ENCODE measurements around the gene GRK6.

DNA sequence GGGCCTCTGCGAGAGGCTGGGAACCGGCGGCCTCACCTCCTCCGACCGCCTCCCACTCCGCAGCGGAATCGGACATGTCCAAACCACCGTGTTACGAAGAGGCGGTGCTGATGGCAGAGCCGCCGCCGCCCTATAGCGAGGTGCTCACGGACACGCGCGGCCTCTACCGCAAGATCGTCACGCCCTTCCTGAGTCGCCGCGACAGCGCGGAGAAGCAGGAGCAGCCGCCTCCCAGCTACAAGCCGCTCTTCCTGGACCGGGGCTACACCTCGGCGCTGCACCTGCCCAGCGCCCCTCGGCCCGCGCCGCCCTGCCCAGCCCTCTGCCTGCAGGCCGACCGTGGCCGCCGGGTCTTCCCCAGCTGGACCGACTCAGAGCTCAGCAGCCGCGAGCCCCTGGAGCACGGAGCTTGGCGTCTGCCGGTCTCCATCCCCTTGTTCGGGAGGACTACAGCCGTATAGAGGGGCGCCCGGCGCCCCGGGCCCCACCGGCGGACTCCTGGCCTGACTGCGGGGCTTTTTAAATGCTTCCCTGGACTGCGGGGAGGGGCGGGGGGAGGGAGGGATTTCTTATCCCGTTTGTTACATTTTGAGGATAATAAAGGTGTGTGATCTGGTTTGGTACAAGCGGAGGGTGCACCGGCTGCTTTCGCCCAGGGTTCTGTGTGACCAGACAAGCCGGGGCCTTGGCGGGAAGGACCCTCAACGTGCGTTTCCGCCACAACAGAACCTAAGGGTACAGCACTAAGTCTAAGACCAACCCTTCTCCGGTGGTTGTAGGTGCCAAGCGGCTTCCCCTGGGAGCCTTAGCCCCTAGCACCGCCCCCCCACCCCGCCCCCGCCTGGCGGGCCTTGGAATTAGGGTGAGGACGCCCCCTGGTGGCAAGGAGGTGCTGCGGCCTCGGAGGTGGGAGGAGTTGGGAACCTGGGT lies 29.4 kb downstream of the GRK6 start:
- TF ChIP-seq, protein P1, sequence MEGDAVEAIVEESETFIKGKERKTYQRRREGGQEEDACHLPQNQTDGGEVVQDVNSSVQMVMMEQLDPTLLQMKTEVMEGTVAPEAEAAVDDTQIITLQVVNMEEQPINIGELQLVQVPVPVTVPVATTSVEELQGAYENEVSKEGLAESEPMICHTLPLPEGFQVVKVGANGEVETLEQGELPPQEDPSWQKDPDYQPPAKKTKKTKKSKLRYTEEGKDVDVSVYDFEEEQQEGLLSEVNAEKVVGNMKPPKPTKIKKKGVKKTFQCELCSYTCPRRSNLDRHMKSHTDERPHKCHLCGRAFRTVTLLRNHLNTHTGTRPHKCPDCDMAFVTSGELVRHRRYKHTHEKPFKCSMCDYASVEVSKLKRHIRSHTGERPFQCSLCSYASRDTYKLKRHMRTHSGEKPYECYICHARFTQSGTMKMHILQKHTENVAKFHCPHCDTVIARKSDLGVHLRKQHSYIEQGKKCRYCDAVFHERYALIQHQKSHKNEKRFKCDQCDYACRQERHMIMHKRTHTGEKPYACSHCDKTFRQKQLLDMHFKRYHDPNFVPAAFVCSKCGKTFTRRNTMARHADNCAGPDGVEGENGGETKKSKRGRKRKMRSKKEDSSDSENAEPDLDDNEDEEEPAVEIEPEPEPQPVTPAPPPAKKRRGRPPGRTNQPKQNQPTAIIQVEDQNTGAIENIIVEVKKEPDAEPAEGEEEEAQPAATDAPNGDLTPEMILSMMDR (IDR thresholded peaks at IDR 0.05), result peak; percentile 58 to 94
- TF ChIP-seq POLR2A (IDR thresholded peaks at IDR 0.05) (no peak), EP300 (IDR thresholded peaks at IDR 0.05) (no peak)
